ENCODE measurements around the gene MICALL1.

MICALL1 gene

DNA sequence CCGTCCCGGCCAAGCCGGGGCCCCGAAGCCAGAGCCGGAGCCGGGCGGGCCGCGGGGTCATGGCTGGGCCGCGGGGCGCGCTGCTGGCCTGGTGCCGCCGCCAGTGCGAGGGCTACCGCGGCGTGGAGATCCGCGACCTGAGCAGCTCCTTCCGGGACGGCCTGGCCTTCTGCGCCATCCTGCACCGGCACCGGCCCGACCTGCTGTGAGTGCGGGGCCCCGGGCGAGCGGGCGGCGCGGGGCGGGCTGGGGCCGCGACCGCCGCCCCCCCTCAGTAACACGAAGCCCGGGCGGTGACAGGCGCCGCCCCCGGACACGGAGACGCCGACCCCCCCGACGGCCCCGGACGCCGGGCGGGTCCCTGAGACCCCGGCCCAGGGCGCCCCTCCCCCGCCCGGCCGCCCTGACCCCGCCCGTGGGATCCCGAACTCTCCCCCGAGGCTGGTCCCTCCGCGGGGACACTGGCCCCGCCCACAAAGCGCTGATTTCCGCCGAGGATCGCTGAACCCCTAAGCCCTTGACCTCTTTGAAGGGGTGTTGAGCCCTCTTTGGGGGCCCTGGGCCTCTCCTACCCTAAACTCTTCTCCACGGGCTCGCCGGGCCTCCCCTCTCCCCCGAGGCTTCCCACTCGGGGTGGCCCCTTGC, 389 bp downstream of the MICALL1 start:
- no peak for DNase-seq (ENCODE audit: low spot score)

DNA sequence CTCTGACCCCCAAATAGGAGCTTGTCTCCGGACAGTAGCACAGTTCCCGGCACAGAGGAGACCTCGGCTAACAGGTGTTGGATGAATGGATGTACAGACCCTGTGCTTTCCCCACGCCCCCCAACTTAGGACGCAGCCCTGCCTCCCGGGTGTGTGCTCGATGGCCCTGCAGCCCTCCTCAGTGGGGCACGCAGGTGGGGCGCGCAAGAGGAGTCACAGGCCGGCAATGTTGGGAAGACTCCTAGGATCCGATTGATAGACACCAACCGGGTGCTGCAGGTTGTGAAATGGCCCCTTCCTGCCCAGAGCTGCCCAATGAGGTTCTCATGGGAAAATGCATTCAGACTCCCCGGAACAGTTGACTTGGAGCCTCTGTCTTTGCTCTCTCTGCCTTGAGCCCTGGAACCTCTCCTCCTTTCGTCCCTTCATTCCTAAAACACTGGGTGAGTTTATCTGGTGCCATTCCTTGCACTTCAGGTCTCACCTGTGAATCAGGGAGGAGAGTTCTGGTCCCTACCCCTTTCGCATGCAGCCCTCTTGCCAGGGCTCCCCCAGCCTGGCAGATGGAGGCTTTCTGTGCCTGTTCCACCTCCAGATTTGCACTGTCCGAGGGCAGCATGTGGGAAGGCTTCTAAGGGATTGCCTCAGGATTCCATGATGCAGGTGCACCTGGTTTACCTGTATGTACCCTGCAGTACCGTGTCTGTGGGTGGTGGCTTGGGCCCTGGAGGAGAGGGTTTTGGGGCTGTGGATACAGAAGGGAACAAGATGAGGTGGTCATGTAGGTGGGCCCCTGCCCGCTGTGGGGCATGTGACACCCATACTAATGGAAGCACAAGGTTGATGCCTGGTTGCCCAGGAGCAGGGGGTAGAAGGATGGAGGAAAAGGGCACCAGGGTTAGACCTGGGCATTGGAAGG, 1.2 kb downstream of the MICALL1 start:
- no peak for DNase-seq (ENCODE audit: low spot score)

DNA sequence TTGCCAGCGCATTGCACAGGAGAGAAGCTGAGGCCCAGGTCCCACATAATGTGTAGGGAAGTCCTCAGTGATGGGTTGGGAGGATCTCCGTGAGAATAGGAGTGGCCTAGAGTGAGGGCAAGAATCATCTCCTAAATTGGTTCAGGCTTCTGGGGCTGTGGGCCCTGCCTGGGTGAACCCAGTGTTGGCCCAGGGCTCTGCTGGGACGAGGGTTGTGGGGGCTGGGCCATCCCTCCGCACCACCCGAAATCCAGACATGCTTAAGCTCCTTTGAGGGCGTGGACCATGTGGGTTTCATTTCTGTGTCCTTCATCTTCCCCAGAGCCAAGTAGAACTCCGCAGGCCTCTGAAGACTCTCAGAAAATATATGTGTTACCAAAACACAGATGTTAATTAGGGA, 3.7 kb downstream of the MICALL1 start:
- no peak for DNase-seq (ENCODE audit: low spot score)

DNA sequence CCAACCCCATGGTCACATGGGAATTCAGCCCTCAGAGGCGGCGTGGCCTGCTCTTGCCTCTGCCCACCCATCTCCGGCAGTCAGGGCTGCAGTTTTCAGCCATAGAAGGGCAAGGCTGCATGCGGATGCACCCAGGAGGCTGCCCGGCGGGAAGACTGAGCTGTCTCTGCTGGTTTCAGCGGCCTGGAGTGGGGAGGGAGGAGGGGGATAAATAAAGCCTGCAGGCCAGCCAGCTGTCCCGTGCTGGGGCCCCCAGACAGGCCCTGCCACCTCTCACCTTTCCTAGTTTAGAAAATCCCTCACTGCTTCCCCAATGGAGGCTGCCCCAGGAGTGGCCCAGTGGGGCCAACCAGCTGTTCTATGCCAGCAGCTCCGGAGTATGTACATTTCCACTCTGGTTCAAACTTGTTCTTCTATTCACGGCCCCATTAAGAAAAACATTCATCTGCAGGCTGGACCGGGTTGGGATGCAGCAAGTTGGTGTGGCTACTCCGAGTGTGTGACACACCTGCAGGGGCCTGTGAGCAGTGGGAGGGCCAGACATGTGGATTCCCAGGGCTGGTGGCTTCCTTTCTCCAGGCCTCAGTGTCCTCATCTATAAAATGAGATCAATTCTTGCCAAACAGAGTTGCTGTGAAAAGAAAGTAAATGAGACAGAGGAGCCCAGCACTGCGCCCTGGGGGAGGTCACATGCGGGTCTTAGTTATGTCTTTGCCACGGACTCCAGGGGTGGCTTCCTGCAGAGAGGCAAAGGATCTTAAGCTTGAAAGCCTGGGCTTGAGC, 5.0 kb downstream of the MICALL1 start:
- no peak for DNase-seq (ENCODE audit: low spot score)

DNA sequence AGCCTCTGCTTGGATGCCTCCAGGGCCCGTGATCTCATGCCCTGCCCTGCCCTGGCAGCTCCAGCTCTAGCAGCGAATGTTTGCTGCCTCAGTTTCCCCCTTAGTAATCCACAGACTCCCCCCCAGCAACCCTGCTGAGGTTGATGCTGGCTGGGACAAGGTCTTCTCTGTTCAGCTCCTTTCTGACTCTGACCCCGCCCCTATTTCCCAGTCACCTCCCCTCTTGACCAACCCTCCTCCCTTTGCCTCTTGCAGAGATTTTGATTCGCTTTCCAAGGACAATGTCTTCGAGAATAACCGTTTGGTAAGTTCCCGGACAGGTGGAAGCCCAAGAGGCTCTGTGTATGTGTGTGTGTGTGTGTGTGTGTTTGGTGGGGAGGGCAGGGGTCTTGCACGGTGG, 5.6 kb downstream of the MICALL1 start:
- DNase-seq (ENCODE audit: low spot score): no peak

DNA sequence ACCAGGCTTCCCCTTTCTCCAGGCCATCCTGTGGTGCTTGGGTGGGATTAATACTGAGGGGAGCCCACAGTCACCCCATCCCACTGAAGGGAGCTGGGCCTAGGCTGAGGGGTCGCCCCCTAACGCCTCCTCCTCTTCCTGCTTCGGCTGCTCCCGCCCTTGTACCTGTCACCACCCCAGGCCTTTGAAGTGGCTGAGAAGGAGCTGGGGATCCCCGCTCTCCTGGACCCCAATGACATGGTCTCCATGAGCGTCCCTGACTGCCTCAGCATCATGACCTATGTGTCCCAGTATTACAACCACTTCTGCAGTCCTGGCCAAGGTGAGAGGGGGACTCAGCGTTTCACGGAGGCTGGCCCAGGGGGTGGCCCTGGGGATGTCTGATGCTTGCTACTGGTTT, 6.1 kb downstream of the MICALL1 start:
- DNase-seq (ENCODE audit: low spot score): no peak

DNA sequence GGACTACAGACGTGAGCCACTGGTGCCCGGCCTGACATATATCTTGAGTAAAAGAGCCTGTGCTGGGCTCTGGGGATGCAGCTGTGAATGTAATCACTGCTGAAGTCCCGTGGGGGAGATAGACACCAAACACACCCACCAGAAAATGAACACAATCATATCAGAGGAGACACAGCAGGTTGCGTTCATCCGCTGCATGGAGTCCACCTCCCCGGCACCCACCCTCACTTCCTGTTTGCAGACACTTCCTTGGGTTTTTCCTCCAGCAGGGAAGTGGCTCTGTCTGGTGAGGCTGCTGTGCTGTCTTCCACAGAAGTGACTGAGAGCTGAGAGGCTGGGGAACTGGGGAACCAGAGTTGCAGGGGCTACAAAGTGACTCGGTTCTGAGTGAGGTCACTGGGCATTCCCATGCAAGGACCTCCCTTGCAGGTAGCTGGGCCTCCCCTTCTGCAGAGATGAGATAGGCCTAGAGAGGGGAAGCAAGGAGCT, 7.2 kb downstream of the MICALL1 start:
- DNase-seq (ENCODE audit: low spot score): no peak

DNA sequence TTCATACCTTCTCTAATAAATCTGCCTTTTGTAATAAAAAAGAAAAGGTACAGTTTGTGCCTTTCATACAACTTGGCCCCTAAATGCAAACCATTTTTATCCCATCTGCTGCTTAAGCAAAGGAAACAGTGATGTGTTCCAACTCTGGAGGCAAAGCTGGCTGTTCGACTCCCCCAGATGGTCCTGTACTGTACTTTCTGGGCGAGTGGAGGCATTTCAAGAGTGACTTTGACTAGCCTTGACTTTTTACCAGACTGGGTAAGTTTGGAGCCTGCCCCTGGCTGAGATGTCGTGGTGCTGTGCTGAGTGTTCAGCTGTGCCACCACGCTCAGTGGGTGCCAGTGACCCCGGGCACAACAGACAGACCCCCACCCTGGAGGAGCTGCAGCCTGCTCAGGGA, 10.2 kb downstream of the MICALL1 start:
- DNase-seq (ENCODE audit: low spot score): no peak

DNA sequence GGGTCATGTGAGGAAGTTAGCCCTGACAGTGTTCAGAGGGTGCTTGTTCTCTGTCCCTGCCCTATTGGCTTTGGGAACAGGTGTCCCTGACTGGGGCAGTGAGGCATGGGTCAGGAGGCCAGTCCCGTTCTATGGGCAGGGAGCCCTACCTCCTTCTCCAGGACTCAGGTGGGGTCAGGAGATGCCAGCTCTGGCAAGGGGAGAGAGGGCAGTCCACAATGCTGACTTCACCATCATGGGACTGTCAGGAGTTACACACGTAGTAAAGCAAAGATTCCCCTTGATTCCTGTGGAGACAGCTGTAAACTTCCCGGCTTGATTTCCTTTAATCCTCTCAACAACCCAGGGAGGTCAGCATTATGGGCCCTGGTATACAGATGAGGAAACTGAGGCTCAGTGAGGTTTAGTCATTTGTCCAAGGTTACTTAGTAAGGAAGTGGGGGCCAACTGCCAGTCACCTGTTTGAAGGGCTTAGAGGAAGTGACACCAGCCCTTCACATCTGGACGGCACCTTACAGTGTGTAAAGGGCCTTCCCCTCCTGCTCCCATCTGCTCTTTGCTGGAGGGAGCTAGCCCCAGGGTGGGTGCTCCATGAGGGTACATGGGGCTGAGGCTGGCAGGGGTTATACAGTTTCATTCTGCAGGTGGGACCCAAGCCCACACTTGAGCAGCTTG, 11.9 kb downstream of the MICALL1 start:
- DNase-seq (ENCODE audit: low spot score): no peak

DNA sequence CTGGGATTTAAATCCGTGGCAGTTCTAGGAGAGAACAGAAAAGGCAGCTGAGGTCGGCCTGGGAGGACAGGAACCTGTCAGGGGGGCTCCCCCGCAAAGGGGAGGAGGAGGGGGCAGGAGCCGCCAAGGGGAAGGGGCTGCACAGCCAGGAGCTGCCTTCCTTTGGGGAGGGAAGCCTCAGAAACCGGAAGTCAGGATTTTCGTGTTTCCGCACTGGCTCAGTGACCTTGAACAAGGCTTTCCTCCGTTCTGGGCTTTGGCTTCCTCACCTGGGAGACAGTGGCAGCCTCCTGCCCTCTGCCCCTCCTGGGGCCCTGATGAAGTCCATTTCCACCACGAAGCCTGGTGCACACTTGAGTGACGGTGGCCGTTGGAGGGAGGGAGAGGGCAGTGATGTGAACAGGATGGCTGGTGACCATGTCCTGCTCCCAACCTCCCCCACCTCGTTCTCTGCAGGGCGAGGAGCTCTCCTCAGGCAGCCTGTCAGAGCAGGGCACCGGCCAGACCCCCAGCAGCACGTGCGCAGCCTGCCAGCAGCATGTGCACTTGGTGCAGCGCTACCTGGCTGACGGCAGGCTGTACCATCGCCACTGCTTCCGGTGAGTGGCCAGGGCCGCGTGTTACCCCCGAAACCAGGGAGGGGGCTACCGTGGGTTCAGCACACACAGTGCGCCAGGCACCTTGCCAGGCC, 12.6 kb downstream of the MICALL1 start:
- DNase-seq (ENCODE audit: low spot score): no peak

DNA sequence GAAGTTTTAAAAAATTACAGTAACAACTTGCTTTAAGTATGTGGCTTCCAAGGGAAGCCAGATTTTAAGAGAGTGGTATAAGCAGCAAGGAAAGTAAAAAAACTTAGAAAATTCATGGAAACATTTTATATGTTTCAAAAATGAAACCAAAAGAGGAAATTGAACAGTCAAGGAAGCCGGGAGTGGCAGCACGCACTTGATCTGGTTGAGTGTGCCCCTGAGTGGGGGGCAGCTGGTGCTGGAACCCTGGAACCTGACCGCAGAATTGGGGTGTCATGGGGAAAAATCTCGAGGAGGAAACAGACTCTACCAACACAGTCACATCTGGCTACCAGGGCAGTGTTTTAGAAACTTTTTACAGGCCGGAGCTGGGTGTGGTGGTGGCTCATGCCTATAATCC, 14.0 kb downstream of the MICALL1 start:
- no peak for DNase-seq (ENCODE audit: low spot score)

DNA sequence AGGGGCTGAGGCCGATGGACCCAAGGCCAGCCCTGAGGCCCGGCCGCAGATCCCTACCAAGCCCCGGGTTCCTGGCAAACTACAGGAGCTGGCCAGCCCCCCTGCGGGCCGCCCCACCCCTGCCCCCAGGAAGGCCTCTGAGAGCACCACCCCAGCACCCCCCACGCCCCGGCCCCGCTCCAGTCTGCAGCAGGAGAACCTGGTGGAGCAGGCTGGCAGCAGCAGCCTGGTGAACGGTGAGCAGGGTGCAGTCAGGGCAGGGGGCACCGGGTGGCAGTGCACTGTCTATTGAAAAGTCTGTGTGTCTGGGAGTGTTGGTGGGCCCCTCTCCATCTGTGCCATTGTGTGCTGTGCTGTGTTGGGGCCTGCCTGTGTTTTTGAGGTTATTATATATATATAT, 16.1 kb downstream of the MICALL1 start:
- no peak for DNase-seq (ENCODE audit: low spot score)

DNA sequence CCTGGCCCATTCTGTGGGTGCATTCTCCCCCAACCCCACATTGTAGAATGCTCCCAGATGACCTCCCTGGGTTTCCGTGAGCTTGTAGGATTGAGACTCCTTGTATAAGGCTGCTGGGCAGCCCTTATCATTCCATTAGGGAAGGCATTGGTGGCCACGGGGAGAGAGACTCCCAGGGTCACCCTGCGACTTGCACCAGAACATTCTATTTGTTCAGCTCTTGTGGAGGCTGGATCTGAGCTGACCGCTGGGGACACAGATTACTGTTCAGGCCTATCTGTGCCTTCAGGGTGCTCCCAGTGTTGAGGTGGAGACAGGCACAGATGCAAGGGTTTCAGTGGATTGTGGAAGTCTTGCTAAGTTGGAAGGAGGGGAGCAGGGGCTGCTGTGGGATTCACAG, 17.8 kb downstream of the MICALL1 start:
- DNase-seq (ENCODE audit: low spot score): no peak

DNA sequence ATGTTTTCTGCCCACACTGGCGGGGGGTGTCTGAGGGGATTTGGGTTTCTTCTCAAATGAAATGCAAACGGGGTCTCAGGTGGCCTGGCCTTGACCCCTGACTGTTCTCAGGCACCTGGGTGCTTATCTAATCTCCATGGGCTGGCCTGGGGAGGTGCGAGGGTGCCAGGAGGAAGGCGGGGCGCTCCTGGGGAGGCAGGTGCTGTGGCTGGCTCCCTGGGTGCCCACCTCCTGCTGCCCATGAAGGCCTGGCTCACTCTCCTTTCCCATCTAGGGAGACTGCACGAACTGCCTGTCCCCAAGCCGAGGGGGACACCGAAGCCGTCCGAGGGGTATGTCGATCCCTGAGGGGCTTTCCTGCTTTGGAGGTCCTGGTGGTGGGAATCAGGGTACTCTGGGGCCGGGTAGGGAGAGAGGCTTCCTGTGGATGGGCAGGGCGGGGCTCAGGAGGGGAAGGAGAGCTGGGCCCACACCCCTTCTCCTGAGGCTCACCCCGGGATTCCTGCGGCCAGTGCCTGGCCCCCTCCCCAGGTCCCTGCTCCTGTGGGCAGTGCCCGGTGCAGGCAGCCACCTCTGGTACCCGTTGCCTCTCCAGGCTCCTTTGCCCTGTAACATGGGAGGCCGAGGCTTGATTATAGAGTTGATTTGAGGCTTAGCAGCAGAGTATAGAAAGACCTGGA, 18.4 kb downstream of the MICALL1 start:
- no peak for DNase-seq (ENCODE audit: low spot score)

DNA sequence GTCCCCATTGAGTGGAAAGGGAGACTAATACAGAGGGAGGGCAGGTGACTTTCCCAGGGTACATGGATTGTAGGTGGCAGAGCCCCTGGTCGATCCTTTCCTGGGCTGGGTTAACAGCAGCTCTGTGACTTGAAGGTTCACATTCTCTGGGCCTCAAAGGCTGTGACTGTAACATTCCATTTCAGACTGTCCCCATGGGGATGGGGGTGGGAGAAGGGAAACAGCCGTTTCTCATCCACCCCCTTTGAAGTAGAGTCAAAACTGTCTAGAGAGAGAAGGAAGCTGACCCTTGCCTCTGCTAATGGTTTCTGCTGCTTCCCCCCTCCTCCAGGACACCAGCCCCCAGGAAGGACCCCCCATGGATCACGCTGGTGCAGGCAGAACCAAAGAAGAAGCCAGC, 19.2 kb downstream of the MICALL1 start:
- no peak for DNase-seq (ENCODE audit: low spot score)

DNA sequence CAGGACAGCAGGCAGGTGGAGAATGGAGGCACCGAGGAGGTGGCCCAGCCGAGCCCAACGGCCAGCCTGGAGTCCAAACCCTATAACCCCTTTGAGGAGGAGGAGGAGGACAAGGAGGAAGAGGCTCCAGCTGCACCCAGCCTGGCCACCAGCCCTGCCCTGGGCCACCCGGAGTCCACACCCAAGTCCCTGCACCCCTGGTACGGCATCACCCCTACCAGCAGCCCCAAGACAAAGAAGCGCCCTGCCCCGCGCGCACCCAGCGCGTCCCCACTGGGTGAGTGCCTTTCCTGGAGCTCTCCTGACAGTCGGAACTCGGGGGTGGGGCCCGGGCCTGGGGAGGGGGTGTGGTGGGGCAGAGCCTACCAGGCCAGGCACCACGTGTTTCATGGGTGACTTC, 19.7 kb downstream of the MICALL1 start:
- DNase-seq (ENCODE audit: low spot score): no peak

DNA sequence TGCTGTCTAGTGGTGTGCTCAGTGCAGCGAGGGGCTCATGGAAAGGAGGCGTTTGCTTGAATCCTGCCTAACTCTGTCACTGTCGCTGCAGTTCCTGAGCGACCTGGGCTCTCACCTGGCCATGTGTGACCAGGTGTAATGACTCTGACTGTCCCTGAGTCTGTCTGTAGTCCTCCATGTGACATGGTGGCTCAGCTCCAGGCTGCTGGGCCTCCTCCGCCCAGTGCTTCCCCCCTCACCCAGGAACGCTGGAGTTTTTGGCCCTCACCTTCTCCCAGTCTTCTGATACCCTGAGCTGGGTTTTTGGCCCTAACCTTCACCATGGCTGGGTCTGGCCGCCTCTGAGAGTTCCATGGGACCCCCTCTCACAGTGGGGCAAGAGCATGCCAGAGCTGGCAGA, 20.3 kb downstream of the MICALL1 start:
- no peak for DNase-seq (ENCODE audit: low spot score)

DNA sequence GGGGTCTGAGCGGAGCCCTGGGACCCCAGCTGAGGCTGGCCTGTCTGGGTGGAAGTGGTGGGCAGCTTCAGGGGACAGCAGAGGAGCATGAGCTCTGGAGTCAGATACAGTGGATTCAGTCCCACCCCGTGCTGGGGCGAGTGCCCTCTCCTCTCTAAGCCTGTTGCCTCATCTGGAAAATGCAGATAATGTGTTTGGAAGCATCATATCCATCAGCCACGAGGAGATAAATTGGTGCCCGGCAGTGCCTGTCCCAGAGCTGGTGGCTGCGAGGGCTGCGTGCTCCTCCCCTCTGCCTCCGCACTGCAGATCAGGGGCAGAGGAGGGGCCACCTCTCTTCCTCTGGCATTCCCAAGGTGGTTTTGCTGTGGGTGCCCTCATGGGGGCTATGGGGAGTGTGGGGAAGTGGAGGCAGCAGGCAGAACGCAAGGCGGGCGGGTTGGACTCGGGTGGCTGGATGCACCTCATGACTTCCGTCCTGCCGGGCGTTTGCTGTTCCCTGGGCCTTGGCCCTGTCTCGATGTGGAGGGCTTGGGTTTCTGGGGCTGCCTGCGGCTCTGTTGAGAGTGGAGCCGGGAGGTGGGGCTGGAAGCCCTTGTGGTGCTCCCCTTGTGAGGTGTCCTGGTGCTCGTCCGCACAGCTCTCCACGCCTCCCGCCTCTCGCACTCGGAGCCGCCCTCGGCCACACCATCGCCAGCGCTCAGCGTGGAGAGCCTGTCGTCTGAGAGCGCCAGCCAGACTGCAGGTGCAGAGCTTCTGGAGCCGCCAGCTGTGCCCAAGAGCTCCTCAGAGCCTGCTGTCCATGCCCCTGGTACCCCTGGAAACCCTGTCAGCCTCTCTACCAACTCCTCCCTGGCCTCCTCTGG, 20.9 kb downstream of the MICALL1 start:
- DNase-seq (ENCODE audit: low spot score): no peak

DNA sequence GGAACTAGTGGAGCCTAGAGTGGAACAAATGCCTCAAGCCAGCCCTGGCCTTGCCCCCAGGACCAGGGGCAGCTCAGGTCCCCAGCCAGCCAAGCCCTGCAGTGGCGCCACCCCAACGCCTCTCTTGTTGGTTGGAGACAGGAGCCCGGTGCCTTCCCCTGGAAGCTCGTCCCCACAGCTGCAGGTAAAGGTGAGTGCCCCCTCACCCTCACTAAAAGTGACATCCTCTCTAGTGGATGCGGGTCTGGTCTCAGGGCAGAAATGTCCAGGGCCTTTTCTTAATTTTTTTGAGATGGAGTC, 21.5 kb downstream of the MICALL1 start:
- no peak for DNase-seq (ENCODE audit: low spot score)

DNA sequence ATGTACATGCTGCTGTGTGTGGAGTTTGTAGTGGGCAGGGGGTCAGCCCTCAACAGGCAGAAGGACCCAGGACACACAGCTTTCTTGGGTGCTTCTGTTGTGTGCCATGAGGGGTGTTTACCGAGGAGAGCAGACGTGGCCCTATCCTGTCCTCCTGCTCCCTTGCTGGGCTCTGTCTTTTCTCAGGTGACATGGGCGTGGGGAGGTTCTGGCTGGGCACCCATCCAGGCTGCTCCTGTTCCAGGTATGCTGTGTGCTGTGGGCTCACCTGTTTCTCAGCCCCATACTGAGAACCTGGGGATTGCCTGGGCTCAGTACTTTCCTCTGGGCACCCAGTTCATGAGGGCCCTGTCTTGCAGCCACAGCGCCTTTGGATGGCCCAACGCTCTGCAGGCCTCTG, 23.3 kb downstream of the MICALL1 start:
- no peak for DNase-seq (ENCODE audit: low spot score)
